UCSD-AML1 (cell line): ENCODE data around the gene TRPM8.

Source experiments
- DNase-seq: peaks from one replicate; lab custom pipeline; 2025; ENCODE audit not compliant: unreplicated experiment; lab: John Stamatoyannopoulos, UW

The TRPM8 gene

GRCh38 chr2:233972941-233973575, 55.9 kb downstream of the TRPM8 start:
- no peak for DNase-seq

GRCh38 chr2:233973786-233974185, 56.6 kb downstream of the TRPM8 start:
- no peak for DNase-seq

- DNase-seq, result no peak
Measured at GRCh38 chr2:233974530-233975071, 57.4 kb downstream of the TRPM8 start.

- DNase-seq, result no peak
Measured at GRCh38 chr2:233976087-233976486, 58.9 kb downstream of the TRPM8 start.

- no peak for DNase-seq
Measured at GRCh38 chr2:233976690-233977294, 59.6 kb downstream of the TRPM8 start.

- DNase-seq, result no peak
Measured at GRCh38 chr2:233977296-233977837, 60.2 kb downstream of the TRPM8 start.

- no peak for DNase-seq
Measured at GRCh38 chr2:233979748-233980147, 62.6 kb downstream of the TRPM8 start.

- DNase-seq, result no peak
Measured at GRCh38 chr2:233980955-233981561, 63.9 kb downstream of the TRPM8 start.

GRCh38 chr2:233981574-233982420, 64.6 kb downstream of the TRPM8 start:
- DNase-seq, result no peak

- DNase-seq, result no peak
Measured at GRCh38 chr2:233982421-233983121, 65.4 kb downstream of the TRPM8 start.

- DNase-seq, result no peak
Measured at GRCh38 chr2:233983445-233983844, 66.3 kb downstream of the TRPM8 start.

GRCh38 chr2:233988581-233988980, 71.4 kb downstream of the TRPM8 start:
- DNase-seq, result no peak

- no peak for DNase-seq
Measured at GRCh38 chr2:233989221-233989858, 72.2 kb downstream of the TRPM8 start.

- no peak for DNase-seq
Measured at GRCh38 chr2:233990261-233990798, 73.2 kb downstream of the TRPM8 start.

- no peak for DNase-seq
Measured at GRCh38 chr2:233991196-233991595, 74.0 kb downstream of the TRPM8 start.

GRCh38 chr2:233992513-233993217, 75.5 kb downstream of the TRPM8 start:
- no peak for DNase-seq

- DNase-seq, result no peak
Measured at GRCh38 chr2:233993461-233993860, 76.3 kb downstream of the TRPM8 start.

GRCh38 chr2:233994151-233994550, 77.0 kb downstream of the TRPM8 start:
- DNase-seq, result no peak

- DNase-seq, result no peak
Measured at GRCh38 chr2:233996000-233996399, 78.8 kb downstream of the TRPM8 start.
